Caco-2 (cell line): ENCODE data around the gene ETFA. TPM values are rescaled to one million over a fixed set of nuclear protein-coding genes. Genes with fewer than 3 reads are reported as not detected.

Source experiments
- BruUV-seq: library from RNA; stranded (reverse); fragments of 400-500 nt; replicated peaks from 2 replicates; lab custom pipeline; 2021; lab: Mats Ljungman, UMichigan
- CTCF ChIA-PET: fragments of 300-600 bp; sonication (Branson Sonifier 250); formaldehyde crosslinking; loops from one replicate; lab custom pipeline; 2022; ENCODE audit warnings: antibody characterized with exemption; lab: Charles Lee
- POLR2A ChIA-PET: fragments of 300-600 bp; sonication (Branson Sonifier 250); formaldehyde crosslinking; loops from one replicate; lab custom pipeline; 2022; ENCODE audit warnings: antibody characterized with exemption; lab: Charles Lee
- DNase-seq, 2 experiments: peaks; one replicate each; pipeline versions ENCODE4 v3.0.0 to v3.0.0-alpha.2; 2020 to 2022
- H3K27me3 ChIP-seq: replicated peaks from 2 replicates; pipeline ENCODE4 v1.6.0; 2011; ENCODE audit warnings: low read length; ENCODE audit not compliant: control insufficient read depth, insufficient read depth
- H3K36me3 ChIP-seq: 2 replicates; pipeline ENCODE4 v1.5.1; 2011; ENCODE audit warnings: low read length; ENCODE audit not compliant: control insufficient read depth, insufficient read depth
- H3K4me1 ChIP-seq: fragments of 250-450 bp; sonication (Bioruptor Pico); 2 replicates; pipeline ENCODE4 v1.5.1; 2020; ENCODE audit warnings: mild to moderate bottlenecking
- H3K4me3 ChIP-seq: 2 replicates; pipeline ENCODE4 v1.5.1; 2011; ENCODE audit warnings: low read depth, mild to moderate bottlenecking, control low read depth, low read length
- H3K9me3 ChIP-seq: fragments of 250-450 bp; sonication (Bioruptor Pico); 2 replicates; pipeline ENCODE4 v1.5.1; 2020; ENCODE audit warnings: mild to moderate bottlenecking, moderate library complexity
- H3K27ac Mint-ChIP-seq: one replicate; pipeline ENCODE4 v1.8.0; 2022; ENCODE audit warnings: mixed read lengths; ENCODE audit not compliant: unreplicated experiment
- H3K27me3 Mint-ChIP-seq: one replicate; pipeline ENCODE4 v1.8.0; 2022; ENCODE audit warnings: mixed read lengths; ENCODE audit not compliant: insufficient read depth, unreplicated experiment
- H3K36me3 Mint-ChIP-seq: one replicate; pipeline ENCODE4 v1.8.0; 2022; ENCODE audit warnings: mild to moderate bottlenecking, mixed read lengths; ENCODE audit not compliant: insufficient read depth, unreplicated experiment
- H3K4me1 Mint-ChIP-seq: one replicate; pipeline ENCODE4 v1.8.0; 2022; ENCODE audit warnings: low read depth, mixed read lengths; ENCODE audit not compliant: unreplicated experiment
- H3K4me3 Mint-ChIP-seq: one replicate; pipeline ENCODE4 v1.8.0; 2022; ENCODE audit warnings: mild to moderate bottlenecking, moderate library complexity, mixed read lengths; ENCODE audit not compliant: unreplicated experiment
- H3K9me3 Mint-ChIP-seq: one replicate; pipeline ENCODE4 v1.8.0; 2022; ENCODE audit warnings: mixed read lengths; ENCODE audit not compliant: unreplicated experiment
- intact Hi-C: fragments of 100-400 bp; cut with micrococcal nuclease; formaldehyde crosslinking; loops from one replicate; pipeline ENCODE4 v1.10.0; 2022; ENCODE audit not compliant: unreplicated experiment
- total RNA-seq: library from RNA; stranded (reverse); gene quantifications from 2 replicates; pipeline ENCODE4 v1.2.3, GENCODE V29; 2022
- TF ChIP-seq, protein P1 (sequence below), 2 experiments: fragments of 200-600 bp in 1 of 2; IDR thresholded peaks; 1 replicate in 1 of 2; 2 replicates in 1 of 2; pipeline versions ENCODE4 v1.5.1 to v1.8.0; 2011 to 2022; ENCODE audit warnings: antibody characterized with exemption in 1 of 2, control low read depth in 1 of 2, inconsistent platforms in 1 of 2, low read depth in 1 of 2, low read length in 1 of 2, mild to moderate bottlenecking in 1 of 2, moderate library complexity in 1 of 2; ENCODE audit not compliant: insufficient read depth in 1 of 2, severe bottlenecking in 1 of 2, unreplicated experiment in 1 of 2

Gene ETFA
- total RNA-seq, 1 experiment from 2014 or later, result 260 TPM

DNA sequence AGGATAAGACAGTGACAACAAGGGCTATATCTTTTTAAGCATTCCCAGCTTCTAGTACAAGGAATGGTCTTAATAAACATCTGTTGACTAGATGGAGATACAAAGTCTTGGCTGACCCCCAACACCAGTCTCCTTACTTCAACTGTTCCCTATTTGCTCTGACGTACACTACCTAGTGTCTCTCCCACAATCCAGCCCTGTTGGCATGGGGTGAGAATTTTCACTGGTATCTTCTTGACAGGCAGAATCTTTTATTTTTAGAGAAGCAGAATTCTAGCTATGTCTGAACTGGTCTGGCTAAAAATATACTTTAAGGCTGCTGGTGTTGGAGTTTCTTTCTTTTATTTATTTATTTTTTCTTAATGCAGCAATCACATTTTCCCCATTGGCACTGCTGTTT, 82.0 kb downstream of the ETFA start:
- Histone ChIP-seq H3K36me3 (no peaks in the 10 kb centered on the region; the same call in 1 of the 2 replicates), H3K9me3 (no peaks in the 10 kb centered on the region), H3K4me1 (no peaks in the 10 kb centered on the region), H3K27me3 (no peaks in the 10 kb centered on the region), H3K4me3 (no peak overlapping the region)
- Mint-ChIP-seq H3K36me3 (peaks cover 44% of the 10 kb centered on the region), H3K27ac (no peak overlapping the region), H3K4me1 (peaks cover 2% of the 10 kb centered on the region), H3K27me3 (no peaks in the 10 kb centered on the region), H3K4me3 (no peak overlapping the region), H3K9me3 (no peaks in the 10 kb centered on the region)
- ChIA-PET CTCF (no interaction called here), POLR2A (no interaction called here)
- DNase-seq, result no peak
- TF ChIP-seq, protein P1, sequence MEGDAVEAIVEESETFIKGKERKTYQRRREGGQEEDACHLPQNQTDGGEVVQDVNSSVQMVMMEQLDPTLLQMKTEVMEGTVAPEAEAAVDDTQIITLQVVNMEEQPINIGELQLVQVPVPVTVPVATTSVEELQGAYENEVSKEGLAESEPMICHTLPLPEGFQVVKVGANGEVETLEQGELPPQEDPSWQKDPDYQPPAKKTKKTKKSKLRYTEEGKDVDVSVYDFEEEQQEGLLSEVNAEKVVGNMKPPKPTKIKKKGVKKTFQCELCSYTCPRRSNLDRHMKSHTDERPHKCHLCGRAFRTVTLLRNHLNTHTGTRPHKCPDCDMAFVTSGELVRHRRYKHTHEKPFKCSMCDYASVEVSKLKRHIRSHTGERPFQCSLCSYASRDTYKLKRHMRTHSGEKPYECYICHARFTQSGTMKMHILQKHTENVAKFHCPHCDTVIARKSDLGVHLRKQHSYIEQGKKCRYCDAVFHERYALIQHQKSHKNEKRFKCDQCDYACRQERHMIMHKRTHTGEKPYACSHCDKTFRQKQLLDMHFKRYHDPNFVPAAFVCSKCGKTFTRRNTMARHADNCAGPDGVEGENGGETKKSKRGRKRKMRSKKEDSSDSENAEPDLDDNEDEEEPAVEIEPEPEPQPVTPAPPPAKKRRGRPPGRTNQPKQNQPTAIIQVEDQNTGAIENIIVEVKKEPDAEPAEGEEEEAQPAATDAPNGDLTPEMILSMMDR (IDR thresholded peaks at IDR 0.05; ENCODE audit: insufficient read depth in 1 of 2, low read depth in 1 of 2, low read length in 1 of 2, severe bottlenecking in 1 of 2, unreplicated experiment in 1 of 2), result no peak
- BruUV-seq, result TSS peak; percentile 27
- intact Hi-C loops, result no loop called here

- Mint-ChIP-seq H3K4me3 (no peak overlapping the region), H3K4me1 (peaks cover 12% of the 10 kb centered on the region), H3K9me3 (no peaks in the 10 kb centered on the region), H3K36me3 (peaks cover 32% of the 10 kb centered on the region), H3K27me3 (no peaks in the 10 kb centered on the region), H3K27ac (no peak overlapping the region)
- 0 out of 2 replicates have a peak, but pooled peaks cover 3% of the 10 kb centered on the region for H3K4me1 ChIP-seq
- H3K27me3 ChIP-seq, result no peaks in the 10 kb centered on the region
- no peak overlapping the region for H3K4me3 ChIP-seq
- TF ChIP-seq, protein P1 (IDR thresholded peaks at IDR 0.05; ENCODE audit: insufficient read depth in 1 of 2, low read depth in 1 of 2, low read length in 1 of 2, severe bottlenecking in 1 of 2, unreplicated experiment in 1 of 2), result no peak
- intact Hi-C loops, result no loop called here
- CTCF ChIA-PET, result no interaction called here
- H3K9me3 ChIP-seq, result no peaks in the 10 kb centered on the region
- DNase-seq, result no peak
- BruUV-seq, result no TSS peak
- POLR2A ChIA-PET, result no interaction called here
- H3K36me3 ChIP-seq, result no peaks in the 10 kb centered on the region; the same call in 1 of the 2 replicates
These were observed 87.7 kb downstream of the ETFA start for GRCh38 chr15:76223521-76223920.

DNA sequence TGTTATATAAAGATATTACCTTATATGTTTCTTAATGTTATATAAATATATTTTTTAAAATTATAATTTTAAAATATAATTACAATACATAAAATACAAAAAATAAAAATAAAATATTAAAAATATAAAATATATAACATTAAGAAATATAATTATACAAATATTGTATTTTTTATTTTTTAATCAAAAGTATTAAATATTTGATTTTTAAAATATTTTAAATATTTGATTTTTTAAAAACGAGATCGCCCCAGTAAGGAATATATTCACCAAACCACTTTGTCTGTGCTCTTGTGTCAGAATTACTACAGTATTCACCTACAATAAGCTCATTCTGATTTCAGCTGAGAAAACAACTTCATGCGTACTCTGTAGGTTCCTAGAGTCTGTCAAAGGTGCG, 89.1 kb downstream of the ETFA start:
- H3K9me3 ChIP-seq, result no peaks in the 10 kb centered on the region
- Mint-ChIP-seq H3K27ac (no peak overlapping the region), H3K36me3 (peaks cover 45% of the 10 kb centered on the region), H3K27me3 (no peaks in the 10 kb centered on the region), H3K4me3 (no peak overlapping the region), H3K4me1 (peaks cover 12% of the 10 kb centered on the region), H3K9me3 (no peaks in the 10 kb centered on the region)
- DNase-seq, result no peak
- TF ChIP-seq, protein P1 (IDR thresholded peaks at IDR 0.05; ENCODE audit: insufficient read depth in 1 of 2, low read depth in 1 of 2, low read length in 1 of 2, severe bottlenecking in 1 of 2, unreplicated experiment in 1 of 2), result no peak
- ChIA-PET POLR2A (no interaction called here), CTCF (no interaction called here)
- intact Hi-C loops, result no loop called here
- H3K36me3 ChIP-seq, result no peaks in the 10 kb centered on the region; the same call in 1 of the 2 replicates
- 0 out of 2 replicates have a peak, but pooled peaks cover 3% of the 10 kb centered on the region for H3K4me1 ChIP-seq
- no TSS peak for BruUV-seq
- no peak overlapping the region for H3K4me3 ChIP-seq
- no peaks in the 10 kb centered on the region for H3K27me3 ChIP-seq
